KBM-7 (cell line): ENCODE measurements around the gene FLNB.

ENCODE experiments used
- DNase-seq: peaks from one replicate; pipeline ENCODE4 v3.0.0-alpha.2; 2015
- in situ Hi-C: fragments of 300-500 bp; cut with MboI; formaldehyde crosslinking; loops from 2 replicates; pipeline ENCODE4 v1.14.3; 2020; ENCODE audit warnings: low sequenced_read_pairs, low pct_unique_long_range_greater_than_20kb, mixed read lengths

FLNB gene

GRCh38 chr3:58005669-58006068 lies 2.6 kb upstream of the FLNB start:
- DNase-seq = no peak
- in situ Hi-C loops = no loop called here

GRCh38 chr3:58006661-58007060 lies 1.6 kb upstream of the FLNB start:
- in situ Hi-C loops = no loop called here

GRCh38 chr3:58009026-58009748 lies 965 bp downstream of the FLNB start:
- DNase-seq = peak; percentile 33
- in situ Hi-C loops = no loop called here

More at GRCh38 chr3:58006661-58007060, 1.6 kb upstream of the FLNB start:
- no peak for DNase-seq

- DNase-seq = no peak
- in situ Hi-C loops = no loop called here
These were observed 1.7 kb downstream of the FLNB start for GRCh38 chr3:58009749-58010535.

GRCh38 chr3:58010562-58010961 lies 2.3 kb downstream of the FLNB start:
- no peak for DNase-seq
- in situ Hi-C loops = no loop called here

GRCh38 chr3:58011580-58011979 lies 3.4 kb downstream of the FLNB start:
- DNase-seq = no peak
- in situ Hi-C loops = no loop called here

GRCh38 chr3:58012302-58012701 lies 4.1 kb downstream of the FLNB start:
- no peak for DNase-seq
- in situ Hi-C loops = no loop called here

GRCh38 chr3:58013099-58013498 lies 4.9 kb downstream of the FLNB start:
- in situ Hi-C loops = no loop called here
- no peak for DNase-seq

- no peak for DNase-seq
- in situ Hi-C loops = no loop called here
These were observed 5.9 kb downstream of the FLNB start for GRCh38 chr3:58013973-58014649.

- DNase-seq = no peak
- in situ Hi-C loops = no loop called here
These were observed 7.3 kb downstream of the FLNB start for GRCh38 chr3:58015520-58015915.

GRCh38 chr3:58016710-58017109 lies 8.5 kb downstream of the FLNB start:
- no peak for DNase-seq
- in situ Hi-C loops = no loop called here

GRCh38 chr3:58018892-58019742 lies 10.9 kb downstream of the FLNB start:
- in situ Hi-C loops = no loop called here
- no peak for DNase-seq

- in situ Hi-C loops = no loop called here
- DNase-seq = no peak
These were observed 12.5 kb downstream of the FLNB start for GRCh38 chr3:58020783-58021071.

- in situ Hi-C loops = no loop called here
These were observed 13.1 kb downstream of the FLNB start for GRCh38 chr3:58021072-58021959.

GRCh38 chr3:58021962-58022361 lies 13.7 kb downstream of the FLNB start:
- DNase-seq = no peak
- in situ Hi-C loops = no loop called here

More at GRCh38 chr3:58021072-58021959, 13.1 kb downstream of the FLNB start:
- no peak for DNase-seq

- in situ Hi-C loops = no loop called here
- no peak for DNase-seq
These were observed 14.3 kb downstream of the FLNB start for GRCh38 chr3:58022490-58022889.

GRCh38 chr3:58023531-58023930 lies 15.3 kb downstream of the FLNB start:
- DNase-seq = no peak
- in situ Hi-C loops = no loop called here

- DNase-seq = no peak
- in situ Hi-C loops = no loop called here
These were observed 17.2 kb downstream of the FLNB start for GRCh38 chr3:58025406-58025805.
